Esophagus muscularis mucosa (tissue), 3 donors: Measurements from ENCODE around the gene GJC1.

Experiments used
- CTCF ChIP-seq, 3 experiments: fragments of 200-600 bp in 2 of 3; fragments of 450-650 bp in 1 of 3; sonication (generic) in 2 of 3; IDR thresholded peaks; one replicate each; pipeline ENCODE4 v1.5.1; 2017 to 2019; ENCODE audit warnings: antibody characterized with exemption in 3 of 3, mild to moderate bottlenecking in 2 of 3, moderate library complexity in 1 of 3
- POLR2A ChIP-seq: fragments of 450-650 bp; IDR thresholded peaks from one replicate; pipeline ENCODE4 v1.6.1; 2017; ENCODE audit warnings: antibody characterized with exemption, moderate library complexity, mild to moderate bottlenecking, low read depth

GRCh38 chr17:44780845-44781480 lies 49.1 kb downstream of the GJC1 start:
- no peak for TF ChIP-seq CTCF (IDR thresholded peaks at IDR 0.05)
- no peak for TF ChIP-seq POLR2A
